Left lung (tissue), 10 donors: ENCODE results near the gene PRMT5. TPM values are rescaled to one million over a fixed set of nuclear protein-coding genes. Genes with fewer than 3 reads are reported as not detected.
A peak's percentile ranks its signal among the peaks of the same experiment; 100 is the strongest.

Source experiments
- ATAC-seq: fragments of 200-7000 bp; cut with Tn5 transposase; one replicate; pipeline ENCODE4 v1.9.1; 2020; ENCODE audit warnings: moderate library complexity
- DNase-seq, 4 donors: peaks; one replicate each; pipeline ENCODE4 v3.0.0-alpha.2; 2013 to 2020
- H3K27ac ChIP-seq, 2 donors: fragments of 200-600 bp; sonication (generic) in 1 of 2; one replicate each; pipeline versions ENCODE4 v1.5.0 to v1.8.0; 2020 to 2021
- H3K27me3 ChIP-seq, 2 donors: fragments of 200-600 bp; sonication (generic) in 1 of 2; one replicate each; pipeline versions ENCODE4 v1.5.0 to v1.8.0; 2020 to 2021
- H3K36me3 ChIP-seq, 2 donors: fragments of 200-600 bp; sonication (generic) in 1 of 2; one replicate each; pipeline versions ENCODE4 v1.5.0 to v1.8.0; 2020 to 2021
- H3K4me1 ChIP-seq, 2 donors: fragments of 200-600 bp; one replicate each; pipeline ENCODE4 v1.8.0; 2021
- H3K4me3 ChIP-seq, 2 donors: fragments of 200-600 bp; sonication (generic) in 1 of 2; one replicate each; pipeline versions ENCODE4 v1.5.0 to v1.8.0; 2020 to 2021; ENCODE audit warnings: mild to moderate bottlenecking in 1 of 2
- H3K9me3 ChIP-seq, 2 donors: fragments of 200-600 bp; sonication (generic) in 1 of 2; one replicate each; pipeline versions ENCODE4 v1.5.0 to v1.8.0; 2020 to 2021
- intact Hi-C, 2 donors: fragments of 100-400 bp; cut with DNase I; formaldehyde crosslinking; loops; one replicate each; pipeline versions ENCODE4 v1.11.2 to v1.14.2; 2022
- polyA plus RNA-seq, 6 donors: library from polyadenylated mRNA; unstranded; fragments of 120-200 nt; gene quantifications; one replicate each; pipeline ENCODE4 v1.2.1, GENCODE V29; 2013; ENCODE audit not compliant: insufficient read length in 6 of 6
- total RNA-seq, 2 donors: library from RNA; stranded (reverse); fragmentation: NEBNext Ultra II Directional; extraction: Animal tissue kit (Norgen Biotek cat#: 25700); gene quantifications; one replicate each; pipeline ENCODE4 v1.2.1, GENCODE V29; 2021
- TF ChIP-seq, protein P1 (sequence below), 2 donors: fragments of 200-600 bp; sonication (generic) in 1 of 2; IDR thresholded peaks; one replicate each; pipeline versions ENCODE4 v1.5.0 to v1.8.0; 2021; ENCODE audit warnings: antibody characterized with exemption in 2 of 2
- donor health status: DM: no; HTN: yes; CAD: no.
- donor health status: DM: no; HTN: no; CAD: no.

PRMT5 gene
- total and polyA plus RNA-seq, 8 donors, result 48.7 to 143 (median 129) TPM

- Histone ChIP-seq H3K27me3 (no peaks in the 10 kb centered on the region), H3K9me3 (no peaks in the 10 kb centered on the region), H3K27ac (no peak overlapping the region), H3K4me1 (peaks cover 8 to 22% of the 10 kb centered on the region in 2 donors), H3K36me3 (peaks cover 0 to 67% of the 10 kb centered on the region in 2 donors), H3K4me3 (no peak overlapping the region)
- no peak for ATAC-seq
- TF ChIP-seq, protein P1, sequence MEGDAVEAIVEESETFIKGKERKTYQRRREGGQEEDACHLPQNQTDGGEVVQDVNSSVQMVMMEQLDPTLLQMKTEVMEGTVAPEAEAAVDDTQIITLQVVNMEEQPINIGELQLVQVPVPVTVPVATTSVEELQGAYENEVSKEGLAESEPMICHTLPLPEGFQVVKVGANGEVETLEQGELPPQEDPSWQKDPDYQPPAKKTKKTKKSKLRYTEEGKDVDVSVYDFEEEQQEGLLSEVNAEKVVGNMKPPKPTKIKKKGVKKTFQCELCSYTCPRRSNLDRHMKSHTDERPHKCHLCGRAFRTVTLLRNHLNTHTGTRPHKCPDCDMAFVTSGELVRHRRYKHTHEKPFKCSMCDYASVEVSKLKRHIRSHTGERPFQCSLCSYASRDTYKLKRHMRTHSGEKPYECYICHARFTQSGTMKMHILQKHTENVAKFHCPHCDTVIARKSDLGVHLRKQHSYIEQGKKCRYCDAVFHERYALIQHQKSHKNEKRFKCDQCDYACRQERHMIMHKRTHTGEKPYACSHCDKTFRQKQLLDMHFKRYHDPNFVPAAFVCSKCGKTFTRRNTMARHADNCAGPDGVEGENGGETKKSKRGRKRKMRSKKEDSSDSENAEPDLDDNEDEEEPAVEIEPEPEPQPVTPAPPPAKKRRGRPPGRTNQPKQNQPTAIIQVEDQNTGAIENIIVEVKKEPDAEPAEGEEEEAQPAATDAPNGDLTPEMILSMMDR (IDR thresholded peaks at IDR 0.05), result no peak
- DNase-seq, result no peak
- intact Hi-C loops, result no loop called here
Observed at GRCh38 chr14:22875748-22876319, 53.3 kb downstream of the PRMT5 start.

- ATAC-seq (no peak), DNase-seq (no peak)
- no peaks in the 10 kb centered on the region for H3K9me3 ChIP-seq
- no peak overlapping the region for H3K4me3 ChIP-seq
- TF ChIP-seq, protein P1 (IDR thresholded peaks at IDR 0.05), result no peak
- intact Hi-C loops, result no loop called here
- peaks cover 8 to 29% of the 10 kb centered on the region in 2 donors for H3K4me1 ChIP-seq
- H3K27me3 ChIP-seq, result no peaks in the 10 kb centered on the region
- H3K36me3 ChIP-seq, result peaks cover 0 to 67% of the 10 kb centered on the region in 2 donors
- no peak overlapping the region for H3K27ac ChIP-seq
Observed at GRCh38 chr14:22875003-22875747, 54.0 kb downstream of the PRMT5 start.

DNA sequence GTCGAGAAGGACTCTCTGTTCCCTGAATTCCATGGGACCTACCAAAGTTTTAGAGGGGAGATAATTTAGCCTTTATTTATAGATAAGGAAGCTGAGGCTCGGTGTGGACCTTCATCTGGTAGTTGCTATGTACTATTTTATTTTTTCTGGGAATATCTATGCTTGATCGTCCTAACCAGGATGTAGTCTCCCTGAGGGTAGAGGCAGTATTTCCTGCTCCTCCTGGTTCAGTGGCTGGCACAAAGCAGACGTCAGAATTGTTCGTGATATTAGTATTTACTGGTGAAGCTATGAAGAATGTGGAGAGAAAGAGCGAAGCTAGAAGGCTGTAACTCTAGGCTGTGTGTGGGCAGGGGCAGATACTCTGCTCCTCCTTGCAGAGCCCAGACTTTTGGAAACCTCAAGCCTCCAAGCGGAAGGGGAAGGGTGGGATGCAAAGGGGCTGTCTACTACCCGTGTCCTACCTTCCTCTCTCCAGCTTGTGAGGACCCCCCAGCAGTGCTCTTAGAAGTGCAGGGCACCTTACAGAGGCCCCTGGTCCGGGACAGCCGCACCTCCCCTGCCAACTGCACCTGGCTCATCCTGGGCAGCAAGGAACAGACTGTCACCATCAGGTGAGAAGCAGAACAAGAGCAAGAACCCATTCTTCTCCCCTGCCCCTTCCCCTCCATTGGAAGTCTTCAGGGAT, 56.2 kb downstream of the PRMT5 start:
- ATAC-seq (no peak), DNase-seq (no peak)
- Histone ChIP-seq H3K4me3 (peak overlapping the region; percentile 97 to 98), H3K27ac (peak overlapping the region; percentile 97 to 100), H3K36me3 (peaks cover 0 to 48% of the 10 kb centered on the region in 2 donors), H3K4me1 (peaks cover 8 to 37% of the 10 kb centered on the region in 2 donors), H3K27me3 (no peaks in the 10 kb centered on the region), H3K9me3 (no peaks in the 10 kb centered on the region)
- intact Hi-C loops, result no loop called here
- TF ChIP-seq, protein P1 (IDR thresholded peaks at IDR 0.05), result no peak

DNA sequence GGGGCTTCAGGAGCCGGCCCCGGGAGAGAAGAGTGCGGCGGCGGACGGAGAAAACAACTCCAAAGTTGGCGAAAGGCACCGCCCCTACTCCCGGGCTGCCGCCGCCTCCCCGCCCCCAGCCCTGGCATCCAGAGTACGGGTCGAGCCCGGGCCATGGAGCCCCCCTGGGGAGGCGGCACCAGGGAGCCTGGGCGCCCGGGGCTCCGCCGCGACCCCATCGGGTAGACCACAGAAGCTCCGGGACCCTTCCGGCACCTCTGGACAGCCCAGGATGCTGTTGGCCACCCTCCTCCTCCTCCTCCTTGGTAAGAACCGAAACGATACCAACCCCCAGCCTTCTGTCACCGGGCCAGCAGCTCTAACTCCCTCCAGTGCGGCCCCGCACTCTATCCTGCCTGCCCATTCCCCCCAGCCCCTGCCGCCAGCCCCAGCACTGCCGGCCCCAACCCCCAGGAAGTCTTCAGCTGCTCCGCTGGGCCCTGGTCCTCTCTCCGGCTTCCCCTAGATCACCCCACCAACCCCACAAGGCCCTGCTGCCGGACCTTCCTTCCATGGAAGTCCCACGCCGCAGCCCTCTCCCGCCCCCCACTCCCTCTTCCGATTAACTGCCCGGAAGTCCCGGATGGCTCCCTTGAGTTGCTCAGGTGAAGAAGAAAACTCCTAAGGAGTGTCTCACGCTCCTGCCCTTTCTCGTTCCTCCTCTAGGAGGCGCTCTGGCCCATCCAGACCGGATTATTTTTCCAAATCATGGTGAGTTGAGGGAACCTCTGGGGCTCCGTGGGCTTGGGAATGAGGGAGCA, 56.9 kb downstream of the PRMT5 start:
- H3K4me3 ChIP-seq, result peak overlapping the region; percentile 97 to 98
- DNase-seq, result peak; percentile 82 to 90 (median 84)
- peaks cover 8 to 37% of the 10 kb centered on the region in 2 donors for H3K4me1 ChIP-seq
- H3K36me3 ChIP-seq, result peaks cover 0 to 41% of the 10 kb centered on the region in 2 donors
- no peaks in the 10 kb centered on the region for H3K27me3 ChIP-seq
- intact Hi-C loops, result no loop called here
- peak; percentile 78 for ATAC-seq
- peak overlapping the region; percentile 97 to 100 for H3K27ac ChIP-seq
- no peaks in the 10 kb centered on the region for H3K9me3 ChIP-seq
- TF ChIP-seq, protein P1 (IDR thresholded peaks at IDR 0.05), result peak; percentile 81 to 87
